Gastrocnemius medialis (tissue), 4 donors: Measurements from ENCODE around the gene BLACAT1. TPM values are rescaled to one million over a fixed set of nuclear protein-coding genes. Genes with fewer than 3 reads are reported as not detected.

Source experiments
- ATAC-seq, 2 donors: fragments of 150-250 bp; one replicate each; pipeline ENCODE4 v1.9.1; 2016
- DNase-seq, 2 donors: peaks; one replicate each; pipeline ENCODE4 v3.0.0-alpha.2; 2019
- H3K27ac ChIP-seq, 4 donors: fragments of 200-600 bp; sonication (generic); 1 replicate in 1 of 4; 2 replicates in 3 of 4; pipeline ENCODE4 v1.5.1; 2016 to 2018; ENCODE audit warnings: mild to moderate bottlenecking in 2 of 4, moderate library complexity in 1 of 4
- H3K27me3 ChIP-seq, 3 donors: fragments of 200-600 bp; sonication (generic) in 2 of 3; 1 replicate in 1 of 3; 2 replicates in 2 of 3; pipeline versions ENCODE4 v1.5.1 to v1.6.0; 2016 to 2019; ENCODE audit warnings: mild to moderate bottlenecking in 1 of 3, moderate library complexity in 1 of 3
- H3K36me3 ChIP-seq, 2 donors: fragments of 200-600 bp; sonication (generic) in 1 of 2; one replicate each; pipeline ENCODE4 v1.5.1; 2017 to 2018
- H3K4me1 ChIP-seq, 2 donors: fragments of 200-600 bp; sonication (generic) in 1 of 2; one replicate each; pipeline ENCODE4 v1.5.1; 2016 to 2017; ENCODE audit warnings: mild to moderate bottlenecking in 2 of 2
- H3K4me3 ChIP-seq, 4 donors: fragments of 200-600 bp; sonication (generic) in 3 of 4; 1 replicate in 1 of 4; 2 replicates in 3 of 4; pipeline ENCODE4 v1.5.1; 2016 to 2019; ENCODE audit warnings: mild to moderate bottlenecking in 2 of 4
- H3K9me3 ChIP-seq, 3 donors: fragments of 200-600 bp; sonication (generic) in 2 of 3; 1 replicate in 1 of 3; 2 replicates in 2 of 3; pipeline ENCODE4 v1.5.1; 2016 to 2019
- CTCF ChIP-seq, 5 experiments: fragments of 450-650 bp in 3 of 5; fragments of 200-600 bp in 2 of 5; sonication (generic) in 2 of 5; IDR thresholded peaks in 4 of 5; conservative IDR thresholded peaks in 1 of 5; 1 replicate in 4 of 5; 2 replicates in 1 of 5; pipeline ENCODE4 v1.5.1; 2016 to 2019; ENCODE audit warnings: antibody characterized with exemption in 5 of 5, mild to moderate bottlenecking in 3 of 5, moderate library complexity in 3 of 5
- POLR2A ChIP-seq, 2 donors: fragments of 450-650 bp; IDR thresholded peaks; one replicate each; pipeline ENCODE4 v1.6.1; 2017; ENCODE audit warnings: antibody characterized with exemption in 2 of 2, mild to moderate bottlenecking in 2 of 2, moderate library complexity in 2 of 2
- in situ Hi-C, 4 donors: fragments of 200-750 bp; cut with MboI; loops; one replicate each; pipeline versions ENCODE4 v1.15.0 to v1.8.0; 2017; ENCODE audit warnings: low sequenced_read_pairs in 4 of 4
- intact Hi-C: fragments of 100-400 bp; cut with DNase I; formaldehyde crosslinking; loops from one replicate; pipeline ENCODE4 v1.15.1; 2023; ENCODE audit warnings: low total_unique reads
- total RNA-seq, 4 donors: library from RNA; depleted of rRNA; stranded (reverse); fragments of >200 nt; gene quantifications; one replicate each; pipeline versions ENCODE4 v1.1.0 to v1.2.3, GENCODE V29; 2016

Gene BLACAT1
- total RNA-seq, 4 donors from 2014 or later = not detected

DNA sequence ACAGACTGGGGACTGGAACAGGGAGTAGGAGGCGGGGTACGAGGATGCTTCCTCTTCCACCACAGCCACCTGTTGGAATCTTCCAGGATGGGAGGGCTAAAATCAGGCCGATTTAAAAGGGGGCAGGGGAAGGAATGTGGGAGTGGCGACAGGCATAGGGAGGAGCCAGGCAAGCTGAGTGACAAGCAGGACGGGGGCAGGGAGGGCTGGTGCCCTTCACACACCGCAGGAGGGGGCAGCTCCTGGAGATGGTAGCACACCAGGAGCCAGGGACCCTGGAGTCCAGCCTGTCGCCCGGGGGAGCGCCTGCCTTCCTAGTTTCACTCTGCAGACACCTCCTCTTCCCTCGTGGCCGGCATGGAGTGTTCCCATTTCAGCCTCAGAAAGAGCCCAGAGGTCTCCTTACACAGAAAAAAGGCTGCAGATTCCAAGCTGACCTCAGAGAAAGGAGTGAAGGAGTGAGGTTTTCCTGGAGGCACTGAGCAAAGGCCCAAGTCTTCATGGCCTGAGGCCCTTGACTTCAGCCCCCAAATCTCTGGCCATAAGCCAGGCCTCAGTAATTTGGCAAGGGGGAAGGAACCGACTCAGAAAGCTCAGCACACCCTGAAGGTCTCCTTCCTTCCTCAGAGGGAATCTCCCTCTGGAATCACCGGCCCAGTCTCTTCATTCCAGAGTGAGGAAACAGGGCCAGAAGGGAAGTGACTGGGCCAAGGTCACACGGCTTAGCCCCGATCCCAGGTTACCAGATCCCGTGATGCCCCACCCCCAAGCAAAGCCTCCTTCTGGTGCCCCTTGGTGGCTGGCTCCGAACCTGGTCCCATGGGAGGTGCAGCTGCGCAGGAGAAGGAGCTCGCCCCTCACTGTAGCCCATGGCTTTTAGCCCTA lies 8.1 kb downstream of the BLACAT1 start:
- intact Hi-C loops = no loop called here
- TF ChIP-seq CTCF (IDR thresholded peaks at IDR 0.05 in 4 of 5, conservative IDR thresholded peaks at IDR 0.05 in 1 of 5) (no peak), POLR2A (IDR thresholded peaks at IDR 0.05) (no peak)
- Histone ChIP-seq H3K36me3 (no peaks in the 10 kb centered on the region), H3K27me3 (peaks cover 5 to 9% (median 9%) of the 10 kb centered on the region in 3 donors), H3K27ac (no peak overlapping the region), H3K4me1 (peaks cover 11 to 19% of the 10 kb centered on the region in 2 donors), H3K4me3 (no peak overlapping the region), H3K9me3 (no peaks in the 10 kb centered on the region)
- DNase-seq (no peak), ATAC-seq (no peak)
- in situ Hi-C loops = no loop called here

GRCh38 chr1:205446828-205447227 lies 9.0 kb downstream of the BLACAT1 start:
- in situ Hi-C loops = no loop called here
- H3K27ac ChIP-seq = no peak overlapping the region
- peaks cover 19 to 27% of the 10 kb centered on the region in 2 donors for H3K4me1 ChIP-seq
- no peak overlapping the region for H3K4me3 ChIP-seq
- DNase-seq (no peak), ATAC-seq (no peak)
- intact Hi-C loops = no loop called here
- peaks cover under 1 to 2% (median under 1%) of the 10 kb centered on the region in 3 donors for H3K27me3 ChIP-seq
- TF ChIP-seq CTCF (IDR thresholded peaks at IDR 0.05 in 4 of 5, conservative IDR thresholded peaks at IDR 0.05 in 1 of 5) (no peak), POLR2A (IDR thresholded peaks at IDR 0.05) (no peak)
- H3K9me3 ChIP-seq = no peaks in the 10 kb centered on the region
- H3K36me3 ChIP-seq = no peaks in the 10 kb centered on the region

- Histone ChIP-seq H3K9me3 (no peaks in the 10 kb centered on the region), H3K36me3 (no peaks in the 10 kb centered on the region), H3K4me1 (peaks cover 32 to 38% of the 10 kb centered on the region in 2 donors), H3K4me3 (no peak overlapping the region), H3K27ac (no peak overlapping the region), H3K27me3 (no peaks in the 10 kb centered on the region)
- DNase-seq (no peak), ATAC-seq (no peak)
- in situ Hi-C loops = no loop called here
- intact Hi-C loops = no loop called here
- TF ChIP-seq CTCF (IDR thresholded peaks at IDR 0.05 in 4 of 5, conservative IDR thresholded peaks at IDR 0.05 in 1 of 5) = no peak
- TF ChIP-seq POLR2A (IDR thresholded peaks at IDR 0.05) = no peak
These were observed 10.3 kb downstream of the BLACAT1 start for GRCh38 chr1:205445646-205445935.

- peak overlapping the region in 2 of 4 donors; percentile 18 to 37 for H3K4me3 ChIP-seq
- intact Hi-C loops = no loop called here
- in situ Hi-C loops = no loop called here
- ATAC-seq = peak; percentile 18 to 63
- H3K4me1 ChIP-seq = peaks cover 37 to 43% of the 10 kb centered on the region in 2 donors
- TF ChIP-seq POLR2A (IDR thresholded peaks at IDR 0.05) (no peak), CTCF (IDR thresholded peaks at IDR 0.05 in 4 of 5, conservative IDR thresholded peaks at IDR 0.05 in 1 of 5) (no peak)
- DNase-seq = peak in 1 of 2 donors; percentile 50
- no peaks in the 10 kb centered on the region for H3K27me3 ChIP-seq
- peak overlapping the region in 2 of 4 donors; percentile 18 to 43 for H3K27ac ChIP-seq
- no peaks in the 10 kb centered on the region for H3K36me3 ChIP-seq
- H3K9me3 ChIP-seq = no peaks in the 10 kb centered on the region
These were observed 10.8 kb downstream of the BLACAT1 start for GRCh38 chr1:205444931-205445645.
